LNCAP (cell line): ENCODE measurements around the gene CERS1.

Experiments used
- CTCF ChIP-seq: fragments of 450-650 bp; IDR thresholded peaks from 2 replicates; pipeline ENCODE4 v1.5.1; 2017; ENCODE audit warnings: mild to moderate bottlenecking

CERS1 gene

GRCh38 chr19:18939163-18939562 lies 43.2 kb upstream of the CERS1 start:
- no peak for TF ChIP-seq CTCF

- no peak for TF ChIP-seq CTCF
These were observed 37.3 kb upstream of the CERS1 start for GRCh38 chr19:18933297-18933696.

- no peak for TF ChIP-seq CTCF
These were observed 36.4 kb upstream of the CERS1 start for GRCh38 chr19:18932216-18932841.

- no peak for TF ChIP-seq CTCF
These were observed 35.6 kb upstream of the CERS1 start for GRCh38 chr19:18931316-18932162.

- TF ChIP-seq CTCF: no peak
These were observed 33.4 kb upstream of the CERS1 start for GRCh38 chr19:18929311-18929710.

GRCh38 chr19:18928018-18928805 lies 32.3 kb upstream of the CERS1 start:
- TF ChIP-seq CTCF: no peak

- TF ChIP-seq CTCF: no peak
These were observed 28.8 kb upstream of the CERS1 start for GRCh38 chr19:18924684-18925213.
